Glomerular endothelial cell (primary cell): ENCODE measurements around the gene HAPLN3. TPM values are rescaled to one million over a fixed set of nuclear protein-coding genes. Genes with fewer than 3 reads are reported as not detected.

Source experiments
- DNase-seq: peaks from one replicate; pipeline ENCODE4 v3.0.0-alpha.2; 2011; ENCODE audit warnings: low read depth, low spot score; ENCODE audit errors: extremely low read depth
- total RNA-seq: library from RNA; depleted of rRNA; stranded (reverse); fragments of >200 nt; gene quantifications from 2 replicates; pipeline ENCODE4 v1.2.3, GENCODE V29; 2015

Gene HAPLN3
- total RNA-seq, 1 donor from 2014 or later = 22.4 TPM

DNA sequence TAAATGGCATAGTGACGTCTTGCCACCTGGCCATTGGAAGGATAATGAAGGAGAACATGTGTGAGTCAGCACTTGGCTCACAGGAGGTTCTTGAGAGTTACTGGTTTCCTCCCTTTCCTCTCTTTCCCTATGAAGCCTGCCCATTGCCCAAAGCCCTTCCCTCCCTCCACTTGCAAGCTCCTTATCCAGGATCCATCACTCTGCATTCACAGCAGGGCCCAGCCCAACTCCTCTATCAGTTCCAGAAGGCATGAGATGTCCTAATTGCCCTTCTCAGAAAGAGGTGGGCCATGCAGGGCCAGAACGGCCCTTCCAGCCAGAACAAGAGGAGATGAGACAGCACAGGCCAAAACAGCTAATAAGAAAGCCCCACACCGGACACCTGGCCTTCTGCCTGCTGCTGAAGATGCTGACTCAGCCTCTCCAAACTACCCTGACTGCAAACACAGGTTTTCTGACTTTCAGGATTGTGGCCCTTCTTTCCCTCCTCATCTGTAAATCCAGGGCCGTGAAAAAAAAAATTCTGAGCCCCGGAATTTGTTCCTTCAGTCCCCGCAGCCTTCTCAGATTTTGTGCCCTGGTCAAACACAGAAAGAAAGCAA is 29.7 kb downstream of the HAPLN3 start:
- no peak for DNase-seq

DNA sequence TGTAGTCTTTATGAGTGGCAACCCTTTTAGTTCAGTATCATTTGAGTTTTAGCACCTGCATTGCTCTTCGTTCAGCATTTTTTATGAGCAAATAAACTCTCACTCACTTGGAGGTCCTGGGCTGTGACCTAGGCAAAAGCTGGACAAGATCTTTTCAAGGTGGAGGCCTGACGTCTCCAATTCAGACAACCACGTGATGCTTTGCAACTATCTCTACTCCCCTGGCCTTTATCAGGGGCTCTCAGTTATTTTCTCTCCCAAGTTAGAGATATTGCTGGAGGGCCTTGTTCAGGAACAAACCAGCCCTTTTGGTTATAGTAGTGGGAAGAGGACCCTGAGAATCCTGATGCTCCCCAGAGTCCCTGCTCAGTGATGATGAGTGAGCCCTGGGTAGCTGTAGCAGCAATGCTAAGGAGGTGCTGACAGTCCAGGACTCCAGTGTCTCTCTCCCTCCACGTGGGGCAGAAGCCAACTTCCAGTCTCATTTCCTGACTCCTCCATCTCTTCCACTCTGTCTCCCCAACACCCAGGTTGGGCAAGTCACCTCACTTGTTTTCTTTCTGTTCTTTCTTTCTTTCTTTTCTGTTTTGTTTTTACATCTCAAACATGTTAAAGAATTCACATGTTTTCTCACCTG is 30.4 kb downstream of the HAPLN3 start:
- DNase-seq = no peak

DNA sequence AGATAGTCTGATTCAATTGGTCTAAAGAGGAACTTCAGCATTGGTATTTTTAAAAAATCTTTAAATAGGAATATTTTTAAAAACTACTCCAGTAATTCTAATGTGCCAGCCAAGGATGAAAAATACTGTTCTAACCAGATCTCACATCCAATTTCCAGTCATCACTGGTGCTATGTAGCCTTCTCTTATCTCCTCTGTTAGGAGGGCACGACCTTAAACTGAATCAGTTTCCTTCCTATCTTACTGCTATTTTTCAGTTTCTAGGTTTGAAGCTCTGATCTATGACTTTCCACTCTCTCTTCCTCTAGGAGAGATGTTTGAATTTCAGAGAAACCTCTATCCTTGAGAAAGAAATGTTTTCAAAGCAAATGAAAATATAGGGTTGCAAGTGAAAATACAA is 31.9 kb downstream of the HAPLN3 start:
- DNase-seq = no peak

GRCh38 chr15:88860212-88860611 is 35.1 kb downstream of the HAPLN3 start:
- no peak for DNase-seq

DNA sequence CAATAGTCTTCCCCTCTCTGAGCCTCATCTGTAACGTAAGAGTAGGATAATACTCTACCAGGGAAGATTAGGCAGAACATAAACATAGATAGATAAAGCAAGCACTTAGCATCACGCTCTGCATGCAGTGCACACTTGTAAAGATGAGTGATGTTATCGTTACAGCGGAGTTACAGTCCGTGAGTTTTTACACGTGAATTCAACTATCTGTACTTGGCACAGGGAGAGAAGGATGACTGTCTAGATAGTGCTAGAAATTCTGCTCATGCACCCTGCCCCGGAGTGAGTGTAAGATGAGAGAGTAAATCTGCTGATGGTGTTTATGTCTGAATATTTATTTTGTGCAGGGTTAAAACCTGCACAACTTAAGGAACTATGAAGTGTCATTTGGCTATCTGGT is 35.8 kb downstream of the HAPLN3 start:
- no peak for DNase-seq

DNA sequence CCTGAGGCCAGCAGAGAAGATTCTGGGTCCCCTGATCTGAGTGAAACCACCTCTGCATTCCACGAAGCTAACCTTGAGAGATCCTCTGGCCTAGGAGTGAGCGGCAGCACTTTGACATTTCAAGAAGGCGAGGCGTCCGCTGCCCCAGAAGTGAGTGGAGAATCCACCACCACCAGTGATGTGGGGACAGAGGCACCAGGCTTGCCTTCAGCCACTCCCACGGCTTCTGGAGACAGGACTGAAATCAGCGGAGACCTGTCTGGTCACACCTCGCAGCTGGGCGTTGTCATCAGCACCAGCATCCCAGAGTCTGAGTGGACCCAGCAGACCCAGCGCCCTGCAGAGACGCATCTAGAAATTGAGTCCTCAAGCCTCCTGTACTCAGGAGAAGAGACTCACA is 36.4 kb downstream of the HAPLN3 start:
- DNase-seq = no peak

- DNase-seq = no peak
Measured at GRCh38 chr15:88852476-88852875, 42.9 kb downstream of the HAPLN3 start.

DNA sequence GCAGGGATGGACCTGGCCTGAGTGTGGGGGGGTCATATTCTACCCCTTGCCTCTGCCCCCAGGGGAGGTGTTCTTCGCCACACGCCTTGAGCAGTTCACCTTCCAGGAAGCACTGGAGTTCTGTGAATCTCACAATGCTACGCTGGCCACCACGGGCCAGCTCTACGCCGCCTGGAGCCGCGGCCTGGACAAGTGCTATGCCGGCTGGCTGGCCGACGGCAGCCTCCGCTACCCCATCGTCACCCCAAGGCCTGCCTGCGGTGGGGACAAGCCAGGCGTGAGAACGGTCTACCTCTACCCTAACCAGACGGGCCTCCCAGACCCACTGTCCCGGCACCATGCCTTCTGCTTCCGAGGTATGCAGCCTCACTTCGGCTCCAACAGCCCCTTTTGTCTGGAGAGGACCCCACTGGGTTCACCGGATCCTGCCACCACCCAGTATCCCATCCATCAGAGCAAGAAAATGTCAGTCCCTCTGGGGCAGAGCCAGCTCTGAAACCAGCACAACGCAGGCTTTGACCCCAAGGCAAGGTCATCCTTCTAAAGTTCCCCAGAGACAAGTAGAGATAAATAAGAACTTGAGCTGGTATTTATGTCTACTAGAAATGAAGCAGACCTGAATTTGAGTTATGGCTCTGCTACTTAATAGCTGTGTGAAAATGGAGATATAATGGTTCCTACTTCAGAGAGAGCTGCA is 45.8 kb downstream of the HAPLN3 start:
- no peak for DNase-seq

- no peak for DNase-seq
Measured at GRCh38 chr15:88848203-88848602, 47.1 kb downstream of the HAPLN3 start.

DNA sequence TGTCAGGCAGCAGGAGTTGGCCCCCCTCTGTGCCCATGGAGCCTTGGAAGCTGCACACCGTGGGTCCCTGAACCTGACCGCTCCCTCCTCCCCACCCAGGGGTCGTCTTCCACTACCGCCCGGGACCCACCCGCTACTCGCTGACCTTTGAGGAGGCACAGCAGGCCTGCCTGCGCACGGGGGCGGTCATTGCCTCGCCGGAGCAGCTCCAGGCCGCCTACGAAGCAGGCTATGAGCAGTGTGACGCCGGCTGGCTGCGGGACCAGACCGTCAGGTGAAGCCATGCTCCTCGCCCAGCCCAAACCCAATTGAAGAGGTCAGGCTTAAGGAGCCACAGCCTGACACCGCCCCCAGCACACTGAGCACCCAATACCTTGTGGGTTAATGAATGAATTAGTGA is 48.2 kb downstream of the HAPLN3 start:
- DNase-seq = no peak

DNA sequence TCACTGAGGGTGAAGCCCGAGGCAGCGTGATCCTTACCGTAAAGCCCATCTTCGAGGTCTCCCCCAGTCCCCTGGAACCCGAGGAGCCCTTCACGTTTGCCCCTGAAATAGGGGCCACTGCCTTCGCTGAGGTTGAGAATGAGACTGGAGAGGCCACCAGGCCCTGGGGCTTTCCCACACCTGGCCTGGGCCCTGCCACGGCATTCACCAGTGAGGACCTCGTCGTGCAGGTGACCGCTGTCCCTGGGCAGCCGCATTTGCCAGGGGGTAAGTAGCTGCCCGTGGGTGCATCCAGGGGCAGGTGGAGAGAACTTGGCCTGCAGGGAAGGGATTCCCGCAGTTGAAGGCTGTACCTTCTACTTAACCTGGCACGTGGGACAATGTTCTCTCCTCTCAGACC is 49.7 kb downstream of the HAPLN3 start:
- DNase-seq = no peak

GRCh38 chr15:88844749-88845386 is 50.5 kb downstream of the HAPLN3 start:
- no peak for DNase-seq

DNA sequence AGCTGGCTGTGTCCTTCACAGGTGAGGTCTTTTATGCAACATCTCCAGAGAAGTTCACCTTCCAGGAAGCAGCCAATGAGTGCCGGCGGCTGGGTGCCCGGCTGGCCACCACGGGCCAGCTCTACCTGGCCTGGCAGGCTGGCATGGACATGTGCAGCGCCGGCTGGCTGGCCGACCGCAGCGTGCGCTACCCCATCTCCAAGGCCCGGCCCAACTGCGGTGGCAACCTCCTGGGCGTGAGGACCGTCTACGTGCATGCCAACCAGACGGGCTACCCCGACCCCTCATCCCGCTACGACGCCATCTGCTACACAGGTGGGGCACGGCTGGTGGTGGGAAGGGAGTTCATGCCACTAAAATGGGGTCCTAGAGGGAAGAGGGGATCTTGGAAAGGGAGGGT is 52.0 kb downstream of the HAPLN3 start:
- no peak for DNase-seq

GRCh38 chr15:88842156-88842555 is 53.2 kb downstream of the HAPLN3 start:
- no peak for DNase-seq

DNA sequence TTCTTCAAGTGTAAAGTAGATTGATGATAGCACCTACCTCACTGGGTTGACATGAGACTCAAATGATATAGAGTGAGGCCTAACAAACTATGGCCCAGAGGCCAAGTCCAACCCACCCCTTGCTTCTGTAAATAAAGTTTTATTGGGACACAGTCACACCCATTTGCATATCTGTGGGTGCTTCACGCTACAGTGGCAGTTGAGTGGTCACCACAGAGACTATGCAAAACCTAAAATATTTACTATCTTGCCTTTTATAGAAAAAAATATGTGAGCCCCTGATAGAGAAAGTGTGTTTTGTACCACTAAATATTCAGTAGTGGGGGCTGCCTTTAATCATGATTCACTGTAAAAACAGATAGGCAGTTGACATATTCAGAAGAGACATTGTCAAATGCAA is 54.1 kb downstream of the HAPLN3 start:
- DNase-seq = no peak

DNA sequence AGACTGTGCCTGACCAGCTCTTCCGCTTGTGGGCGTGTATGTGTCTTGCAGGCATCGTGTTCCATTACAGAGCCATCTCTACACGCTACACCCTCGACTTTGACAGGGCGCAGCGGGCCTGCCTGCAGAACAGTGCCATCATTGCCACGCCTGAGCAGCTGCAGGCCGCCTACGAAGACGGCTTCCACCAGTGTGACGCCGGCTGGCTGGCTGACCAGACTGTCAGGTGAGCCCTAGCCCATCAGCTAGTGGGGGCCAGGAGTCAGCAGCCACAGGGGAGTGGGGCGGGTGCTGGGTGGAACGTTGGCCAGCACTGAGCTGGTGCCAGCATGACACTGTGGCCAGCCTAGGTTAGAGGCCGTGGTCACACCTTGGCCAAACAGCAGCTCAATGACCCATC is 55.4 kb downstream of the HAPLN3 start:
- DNase-seq = no peak

GRCh38 chr15:88839146-88839545 is 56.2 kb downstream of the HAPLN3 start:
- no peak for DNase-seq

DNA sequence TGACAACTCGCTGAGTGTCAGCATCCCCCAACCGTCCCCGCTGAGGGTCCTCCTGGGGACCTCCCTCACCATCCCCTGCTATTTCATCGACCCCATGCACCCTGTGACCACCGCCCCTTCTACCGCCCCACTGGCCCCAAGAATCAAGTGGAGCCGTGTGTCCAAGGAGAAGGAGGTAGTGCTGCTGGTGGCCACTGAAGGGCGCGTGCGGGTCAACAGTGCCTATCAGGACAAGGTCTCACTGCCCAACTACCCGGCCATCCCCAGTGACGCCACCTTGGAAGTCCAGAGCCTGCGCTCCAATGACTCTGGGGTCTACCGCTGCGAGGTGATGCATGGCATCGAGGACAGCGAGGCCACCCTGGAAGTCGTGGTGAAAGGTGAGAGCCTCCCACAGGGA is 56.7 kb downstream of the HAPLN3 start:
- DNase-seq = no peak

DNA sequence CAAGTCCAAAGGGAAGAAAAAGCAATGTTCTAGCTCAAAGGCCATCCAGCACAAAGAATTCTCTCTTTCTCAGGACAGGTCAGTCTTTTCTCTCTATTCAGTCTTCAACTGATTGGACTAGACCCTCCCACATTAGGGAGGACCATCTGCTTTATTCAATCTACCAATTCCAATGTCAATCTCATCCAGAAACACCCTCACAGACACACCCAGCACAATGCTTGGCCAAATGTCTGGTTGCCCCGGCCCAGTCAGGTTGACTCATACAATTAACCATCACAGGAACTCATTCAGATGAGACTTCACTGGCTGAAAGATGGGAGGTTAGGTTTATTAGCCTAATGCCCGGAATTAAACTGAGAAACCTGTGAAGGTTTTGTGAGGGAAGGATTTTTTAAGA is 59.7 kb downstream of the HAPLN3 start:
- no peak for DNase-seq

- DNase-seq = no peak
Measured at GRCh38 chr15:88835119-88835518, 60.2 kb downstream of the HAPLN3 start.

- DNase-seq = no peak
Measured at GRCh38 chr15:88834211-88834812, 61.0 kb downstream of the HAPLN3 start.

DNA sequence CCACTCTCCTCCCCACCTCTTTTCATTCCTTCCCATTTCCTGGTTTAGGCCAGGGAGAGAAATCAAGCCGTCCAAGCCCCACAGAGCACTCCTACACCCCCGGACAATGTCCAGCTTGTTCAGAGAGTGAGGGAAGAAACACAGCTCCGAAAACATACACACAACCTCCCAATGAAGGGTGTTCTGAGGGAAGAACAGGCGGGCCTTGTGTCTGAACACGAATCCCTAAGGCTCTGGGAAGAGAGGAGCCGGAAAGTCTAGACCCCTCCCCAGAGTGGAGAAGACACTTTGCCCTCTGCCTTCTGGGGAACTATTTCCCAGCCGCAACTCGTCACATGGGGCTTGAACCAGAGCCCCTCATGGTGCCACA is 61.6 kb downstream of the HAPLN3 start:
- DNase-seq = no peak
